ENCODE measurements around the gene MGAT5.
"Not testable (repeated sequence)": the region's sequence is repeated elsewhere in the genome, so short reads cannot be mapped to it uniquely, and the experiment has no call there.

MGAT5 gene

GRCh38 chr2:134455426-134455825 is 201.6 kb downstream of the MGAT5 start:
- DNase-seq = no peak

GRCh38 chr2:134457353-134457752 is 203.5 kb downstream of the MGAT5 start:
- no peak for DNase-seq

- DNase-seq = no peak
These were observed 204.0 kb downstream of the MGAT5 start for GRCh38 chr2:134457765-134458472.

DNA sequence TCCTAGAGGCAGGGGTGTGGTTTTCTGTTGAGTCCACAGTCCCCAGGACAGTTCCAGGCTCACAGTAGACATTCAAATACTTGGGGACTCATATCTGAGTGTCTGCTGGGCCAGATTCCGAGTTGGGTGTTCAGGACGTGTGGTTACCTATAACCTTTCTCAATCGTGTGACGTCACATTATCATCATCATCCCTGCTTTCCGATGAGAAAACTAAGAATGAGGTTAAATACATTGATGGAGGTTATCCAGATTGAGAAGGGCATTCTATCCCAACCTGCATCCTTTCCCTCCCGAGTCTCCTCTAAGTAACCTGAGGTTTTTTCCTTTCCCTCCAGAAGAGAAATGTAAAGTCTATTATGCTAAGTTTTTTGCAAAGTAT is 204.6 kb downstream of the MGAT5 start:
- no peak for DNase-seq

DNA sequence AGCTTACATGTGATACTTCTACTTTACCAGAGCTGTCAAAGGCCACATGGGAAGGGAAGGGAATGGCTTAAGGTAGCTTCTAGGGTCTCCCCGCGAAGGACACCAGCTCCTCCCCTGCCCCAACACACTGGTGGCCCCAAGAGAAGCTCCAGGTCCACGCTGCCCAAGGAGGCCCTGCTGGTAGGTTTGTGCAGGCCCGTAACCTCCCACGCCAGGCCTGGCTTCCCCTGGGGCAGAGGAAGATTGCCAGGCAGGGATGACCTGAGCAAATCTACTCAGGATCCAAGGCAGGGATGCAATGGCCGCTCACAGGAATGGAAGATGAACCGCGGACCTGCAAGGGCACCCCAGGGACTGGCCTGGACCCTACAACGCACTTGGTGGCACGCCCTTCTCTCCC is 205.1 kb downstream of the MGAT5 start:
- DNase-seq = no peak

DNA sequence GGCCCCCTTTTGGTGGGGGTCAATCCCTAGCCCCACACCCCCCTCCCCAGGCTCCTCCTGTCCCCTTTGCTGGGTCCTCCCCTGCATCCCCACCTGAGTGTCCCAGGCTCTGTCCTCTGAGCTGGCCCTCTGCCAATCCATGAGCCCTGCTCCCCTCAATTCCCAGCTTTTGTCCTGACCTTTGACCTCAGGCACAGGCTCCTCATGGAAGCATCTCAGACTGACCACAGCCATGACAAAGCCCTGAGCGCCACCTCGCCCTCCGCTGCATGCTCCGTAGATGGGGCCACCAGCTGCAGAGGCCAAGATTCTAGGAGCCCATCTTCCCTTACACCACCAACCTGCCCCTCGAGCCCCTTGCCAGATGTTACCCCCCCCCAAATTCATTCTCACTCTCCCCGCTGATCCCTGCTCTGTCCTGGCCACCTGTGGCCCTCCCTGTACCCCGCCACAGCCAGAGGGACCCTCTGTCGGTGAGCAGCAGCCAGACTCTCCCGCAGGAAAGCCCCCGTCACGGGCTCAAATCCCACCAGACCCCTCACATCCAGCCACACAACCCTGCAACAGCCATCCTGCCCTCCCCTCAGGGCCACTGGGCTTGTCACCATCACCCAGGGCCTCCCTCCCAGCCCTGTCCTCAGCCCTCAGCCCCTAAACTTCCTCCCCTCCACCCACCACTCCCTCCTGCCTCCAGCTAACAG is 206.0 kb downstream of the MGAT5 start:
- no peak for DNase-seq

DNA sequence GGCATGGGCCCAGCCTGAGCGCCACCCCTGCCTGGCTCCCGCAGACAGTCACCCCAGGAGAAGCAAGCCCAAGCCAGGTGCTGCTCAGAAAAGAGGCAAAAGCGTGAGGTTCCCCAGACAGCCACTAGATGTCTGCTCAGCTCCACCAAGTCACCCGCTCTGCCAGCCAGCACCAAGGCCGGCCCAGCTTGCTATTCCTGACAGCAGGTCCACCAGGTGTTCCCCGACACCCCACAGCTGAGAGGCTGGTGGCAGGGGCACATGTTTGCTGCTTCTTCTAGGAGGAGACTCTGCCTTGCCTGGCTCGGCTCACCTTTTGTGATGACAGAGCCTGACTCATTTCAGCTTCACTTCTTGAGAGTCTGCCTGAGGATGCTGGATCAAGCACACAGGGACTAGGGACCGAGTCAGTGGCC is 206.7 kb downstream of the MGAT5 start:
- DNase-seq = no peak

- no peak for DNase-seq
These were observed 207.6 kb downstream of the MGAT5 start for GRCh38 chr2:134461511-134461910.

DNA sequence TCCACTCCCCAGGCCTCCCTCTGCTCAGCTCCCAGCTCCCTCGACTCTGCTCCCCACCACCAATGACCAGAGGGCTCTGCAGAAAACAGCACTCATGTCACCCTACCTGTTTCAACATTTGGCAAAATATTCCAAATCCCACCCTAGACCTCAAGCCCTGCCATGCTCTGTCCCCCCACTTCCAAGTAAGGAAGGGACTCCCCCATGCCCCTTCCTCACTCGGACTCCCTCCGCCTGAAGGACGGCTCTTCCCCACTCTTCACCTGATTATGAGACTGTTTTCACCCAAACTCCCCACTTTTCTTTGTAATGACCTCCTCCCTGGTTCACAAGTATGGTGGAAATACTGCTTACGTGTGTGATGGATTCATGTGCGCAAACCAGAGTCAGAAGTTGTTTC is 208.4 kb downstream of the MGAT5 start:
- no peak for DNase-seq

DNA sequence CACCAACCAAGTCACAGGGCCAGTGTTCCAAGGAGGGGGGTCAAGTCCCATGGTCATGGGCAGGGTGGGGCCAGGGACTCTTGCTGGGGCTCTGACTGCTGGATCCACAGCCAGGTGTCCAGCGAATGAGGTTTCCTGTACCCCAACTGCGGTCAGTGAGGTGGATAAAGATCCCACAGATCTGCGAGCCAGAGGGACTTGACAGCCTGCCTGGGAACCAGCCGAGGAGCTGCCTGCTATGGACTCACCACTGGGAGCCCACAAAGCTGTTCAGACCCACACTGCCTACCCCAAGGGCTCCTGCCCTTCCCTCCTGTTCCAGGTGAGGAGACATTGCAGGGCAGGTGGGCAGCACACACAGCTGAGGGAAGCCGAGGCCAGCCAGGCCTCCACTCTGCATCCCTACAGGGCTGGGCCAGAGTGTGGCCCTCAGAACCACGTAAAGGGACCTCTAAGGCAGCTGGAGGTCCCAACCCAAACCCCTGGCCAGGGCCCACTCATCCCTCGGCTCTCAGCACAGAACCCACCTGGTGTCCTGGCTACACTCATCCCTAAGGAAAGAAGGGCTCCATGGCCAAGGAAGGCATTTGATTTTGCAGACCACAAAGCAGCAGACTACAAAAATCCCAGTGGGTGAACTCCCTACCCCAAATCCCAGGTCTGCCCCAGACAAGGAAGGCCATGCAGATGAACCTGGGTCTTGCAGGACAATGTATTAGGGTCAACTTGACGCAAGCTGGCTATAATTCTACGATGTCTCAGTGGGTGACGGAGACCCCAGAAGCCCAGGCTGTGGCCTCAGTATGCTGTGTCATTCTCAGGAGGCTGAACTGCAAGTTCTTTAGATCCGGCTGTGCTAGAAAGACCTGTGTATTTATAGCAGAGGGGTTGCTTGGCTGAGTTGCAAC is 209.2 kb downstream of the MGAT5 start:
- no peak for DNase-seq

GRCh38 chr2:134463699-134464022 is 209.8 kb downstream of the MGAT5 start:
- no peak for DNase-seq

- DNase-seq = no peak
These were observed 211.6 kb downstream of the MGAT5 start for GRCh38 chr2:134465228-134466105.

DNA sequence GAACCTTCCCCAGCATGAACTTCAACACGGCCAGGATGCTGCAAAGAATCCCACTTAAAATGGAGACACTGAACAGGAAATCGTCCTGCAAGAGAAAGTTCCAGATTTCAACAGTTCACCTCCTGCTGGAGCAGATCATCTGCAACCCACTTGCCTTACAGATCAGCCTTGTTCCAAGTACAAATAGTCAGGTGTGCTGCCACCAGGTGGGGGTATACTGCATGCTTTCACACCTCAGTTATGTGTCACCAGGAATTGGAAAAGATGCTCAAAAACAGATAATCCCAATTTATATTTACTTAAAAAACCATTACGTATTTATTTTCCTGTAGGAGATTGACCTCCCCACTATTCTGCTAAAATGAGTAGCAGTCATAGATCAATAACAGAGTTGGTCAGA is 212.3 kb downstream of the MGAT5 start:
- no peak for DNase-seq

- DNase-seq = no peak
These were observed 214.3 kb downstream of the MGAT5 start for GRCh38 chr2:134468164-134468563.

DNA sequence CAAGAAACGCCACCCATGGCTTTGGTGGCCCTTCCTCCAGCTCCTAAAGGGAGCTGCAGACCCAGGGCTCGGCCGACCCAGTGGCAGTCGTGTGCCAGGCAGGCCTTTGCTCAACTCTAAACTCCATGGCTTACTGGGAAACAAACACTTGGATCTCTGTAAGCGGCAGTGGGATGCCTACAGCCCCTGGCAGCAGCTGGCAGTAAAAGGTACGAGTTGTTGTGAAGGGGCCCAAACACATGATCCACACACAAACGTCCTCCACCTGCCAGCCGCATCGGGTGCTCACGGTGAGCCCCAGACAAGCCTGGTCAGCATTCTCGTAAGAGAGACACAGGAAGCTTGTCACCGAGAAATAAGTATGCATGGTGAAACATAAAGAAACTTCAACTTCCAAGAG is 214.9 kb downstream of the MGAT5 start:
- no peak for DNase-seq

DNA sequence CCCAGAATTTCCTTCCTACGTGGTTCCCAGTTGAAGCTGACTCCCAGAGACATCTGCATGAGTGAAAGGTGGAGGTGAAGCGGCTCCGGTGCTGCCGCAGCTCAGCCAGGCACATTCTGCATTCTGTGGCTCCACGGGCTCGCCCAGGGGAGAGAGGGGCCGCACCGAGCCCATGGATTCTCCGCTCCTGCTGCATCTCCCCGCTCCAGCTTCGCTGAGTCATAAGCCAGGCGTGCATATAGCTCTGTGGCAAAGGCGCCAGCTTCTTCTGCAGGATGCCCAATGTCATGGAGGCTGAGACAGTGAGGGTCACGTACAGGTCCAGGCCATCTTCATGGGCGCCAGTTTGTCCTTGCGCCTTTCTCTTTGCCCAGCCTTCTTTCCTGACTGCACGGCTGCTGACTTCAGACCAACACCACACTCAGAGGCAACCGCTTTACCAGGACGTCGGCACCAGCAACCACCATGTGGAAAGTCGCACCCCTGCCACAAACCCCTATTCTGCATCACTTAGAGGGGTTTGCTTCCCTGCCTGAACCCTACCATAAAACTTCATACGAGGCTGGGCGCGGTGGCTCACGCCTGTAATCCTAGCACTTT is 215.7 kb downstream of the MGAT5 start:
- DNase-seq = no peak

- DNase-seq = no peak
These were observed 216.8 kb downstream of the MGAT5 start for GRCh38 chr2:134470561-134471168.

DNA sequence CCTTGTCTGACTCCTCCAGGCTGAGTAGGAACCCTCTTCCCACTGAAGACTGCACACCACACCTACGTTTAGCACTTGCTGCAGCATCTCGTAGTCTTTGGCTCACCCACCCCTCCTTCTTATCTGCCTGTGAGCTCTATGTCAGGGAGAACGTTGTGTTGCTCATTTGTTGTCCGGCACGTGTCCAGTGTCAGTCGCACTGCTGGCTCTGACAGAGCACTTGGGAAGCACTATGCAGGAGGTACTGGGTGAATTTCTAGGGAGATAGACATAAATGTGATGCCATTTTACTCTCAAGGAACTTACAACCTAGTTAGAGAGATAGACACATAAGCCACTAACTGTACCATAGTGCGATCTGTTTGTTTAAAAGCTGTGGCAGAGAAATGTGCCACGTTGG is 223.1 kb downstream of the MGAT5 start:
- DNase-seq = not testable (repeated sequence)

DNA sequence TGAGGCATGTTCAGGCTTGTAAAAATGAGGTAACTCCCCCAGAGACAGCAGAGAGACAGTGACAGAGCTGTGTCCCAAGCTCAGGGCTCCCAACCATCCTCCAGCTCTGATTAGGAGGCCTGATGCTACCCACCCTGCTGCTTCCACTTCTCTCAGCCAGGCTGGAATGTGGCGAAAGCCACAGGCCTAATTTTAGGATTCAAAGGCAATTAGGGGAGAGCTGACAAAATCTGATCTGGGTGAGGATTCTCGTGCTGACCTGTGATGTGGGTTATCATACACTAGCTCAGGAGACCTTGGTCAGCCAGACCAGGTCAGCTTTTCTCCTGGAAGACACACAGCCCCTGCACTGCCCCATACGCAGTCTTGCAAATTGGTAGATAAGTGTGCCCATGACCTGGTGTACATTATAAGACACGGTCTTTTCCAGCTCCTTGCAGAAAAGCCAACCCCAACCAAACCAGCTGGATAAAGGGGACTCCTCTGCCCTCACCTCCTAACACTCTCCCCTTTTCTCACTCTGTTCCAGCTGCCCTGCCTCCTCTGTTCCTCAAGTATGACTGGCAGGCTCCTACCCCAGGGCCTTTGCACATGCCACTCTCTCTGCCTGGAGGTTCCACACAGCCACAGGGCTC is 225.9 kb downstream of the MGAT5 start:
- no peak for DNase-seq

DNA sequence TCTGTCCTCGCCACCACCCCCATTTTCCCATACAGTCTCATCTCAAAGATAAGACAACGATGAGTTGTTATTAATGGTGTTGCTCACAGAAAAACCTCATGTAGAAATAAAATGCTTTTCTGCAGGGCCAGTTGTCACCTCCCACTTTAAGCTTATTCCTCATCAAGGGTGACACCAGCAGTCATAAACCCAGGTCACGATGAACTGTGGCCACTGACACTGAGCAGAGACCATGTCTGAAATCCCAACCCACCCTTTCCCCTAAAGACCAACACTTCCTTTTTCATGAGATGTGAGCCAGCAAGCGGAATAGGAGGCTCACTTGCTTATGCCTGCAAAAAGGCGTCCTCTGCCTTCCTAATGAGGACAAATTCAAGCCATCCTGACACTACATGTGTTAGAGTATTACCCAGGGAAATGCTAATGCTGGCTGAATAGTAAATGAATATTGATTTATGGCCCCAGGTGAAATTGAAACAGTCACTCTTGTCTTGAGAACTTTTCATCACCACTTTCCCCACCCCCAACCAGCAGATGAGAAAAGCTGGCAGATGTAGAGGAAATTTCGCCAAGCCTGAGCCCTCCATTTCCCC is 228.4 kb downstream of the MGAT5 start:
- no peak for DNase-seq

DNA sequence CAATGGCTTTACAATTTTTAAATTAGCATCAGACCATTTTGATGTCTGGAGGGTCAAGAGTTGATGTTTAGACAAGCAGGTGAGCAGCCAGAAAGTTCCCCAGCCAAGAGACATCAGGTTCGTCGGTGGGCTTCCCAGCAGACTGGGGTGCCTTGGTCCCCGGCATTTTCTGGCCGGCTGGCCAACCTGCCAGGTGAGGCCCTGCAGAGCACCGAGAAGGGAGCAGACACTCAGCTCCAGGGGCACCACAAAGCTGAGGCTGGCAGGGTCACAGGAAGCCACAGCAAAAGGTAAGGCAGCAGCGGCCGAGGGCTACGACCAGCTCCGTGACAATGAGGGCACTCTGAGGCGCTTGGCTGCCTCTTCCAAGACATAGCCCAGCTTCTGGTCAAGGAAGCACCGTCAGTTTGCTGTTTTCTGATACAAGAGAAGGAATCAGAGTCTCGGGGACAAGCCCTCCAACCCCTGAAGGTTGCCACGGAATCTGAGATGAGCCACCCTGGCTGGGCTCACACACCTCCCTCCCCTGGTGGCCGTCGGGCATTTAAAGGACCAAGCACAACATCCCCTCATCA is 229.0 kb downstream of the MGAT5 start:
- DNase-seq = no peak

Measured in activated CD4-positive, CD25-positive, alpha-beta regulatory T cell (primary cell).